Mesodermal cell (in vitro differentiated cells): ENCODE results near the gene SALL1.

ENCODE experiments used
- H3K27ac ChIP-seq: 2 replicates; pipeline ENCODE4 v1.7.0; 2013; ENCODE audit warnings: mild to moderate bottlenecking, low read depth, low read length, moderate library complexity; ENCODE audit not compliant: severe bottlenecking
- H3K36me3 ChIP-seq: 2 replicates; pipeline ENCODE4 v1.7.1; 2013; ENCODE audit warnings: mild to moderate bottlenecking, low read length, moderate library complexity; ENCODE audit not compliant: control insufficient read depth, insufficient read depth
- H3K4me1 ChIP-seq: one replicate; pipeline ENCODE4 v1.7.1; 2013; ENCODE audit warnings: mild to moderate bottlenecking, low read length; ENCODE audit not compliant: insufficient read depth, control insufficient read depth, poor library complexity, severe bottlenecking
- H3K4me3 ChIP-seq: 2 replicates; pipeline ENCODE4 v1.7.0; 2013; ENCODE audit warnings: low read length, control low read depth, mild to moderate bottlenecking; ENCODE audit not compliant: insufficient read depth, poor library complexity, severe bottlenecking; ENCODE audit errors: extremely low read depth
- H3K9me3 ChIP-seq: 2 replicates; pipeline ENCODE4 v1.7.1; 2013; ENCODE audit warnings: mild to moderate bottlenecking, low read length, moderate library complexity; ENCODE audit not compliant: control insufficient read depth
- WGBS, 2 experiments: methylation state at CpG; one replicate each; pipeline ENCODE4 v1.1.5; 2013; ENCODE audit warnings: missing lambda C conversion rate in 2 of 2; ENCODE audit not compliant: insufficient coverage in 2 of 2; 5-methylcytosine and 5-hydroxymethylcytosine counted together

Gene SALL1

DNA sequence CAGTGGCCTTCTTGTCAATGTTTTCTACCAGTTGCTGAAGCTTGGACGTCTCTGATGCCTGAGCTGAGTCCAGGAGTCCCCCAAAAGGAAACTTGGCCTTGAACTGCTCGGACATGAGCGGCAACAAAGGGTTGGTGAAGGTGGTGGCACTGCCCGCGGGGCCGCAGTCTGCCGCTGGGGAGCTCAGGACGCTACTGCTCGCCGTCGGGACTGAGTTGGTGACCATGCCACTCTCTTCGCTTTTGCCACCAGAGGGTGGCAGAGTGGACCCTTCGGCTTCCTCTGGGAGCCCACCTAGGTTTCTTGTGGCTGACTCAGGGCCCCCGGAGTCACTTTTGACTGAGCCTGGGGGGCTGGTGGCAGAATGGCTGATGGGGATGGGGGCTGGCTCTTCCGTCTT is 11.0 kb downstream of the SALL1 start:
- WGBS, 2 experiments = 95 to 96% methylated on average over 15 of the region's 15 CpGs
- Histone ChIP-seq H3K9me3 (no peaks in the 10 kb centered on the region), H3K36me3 (peaks cover 82% of the 10 kb centered on the region), H3K27ac (no peak overlapping the region), H3K4me3 (no peak overlapping the region), H3K4me1 (peaks cover 9% of the 10 kb centered on the region)

DNA sequence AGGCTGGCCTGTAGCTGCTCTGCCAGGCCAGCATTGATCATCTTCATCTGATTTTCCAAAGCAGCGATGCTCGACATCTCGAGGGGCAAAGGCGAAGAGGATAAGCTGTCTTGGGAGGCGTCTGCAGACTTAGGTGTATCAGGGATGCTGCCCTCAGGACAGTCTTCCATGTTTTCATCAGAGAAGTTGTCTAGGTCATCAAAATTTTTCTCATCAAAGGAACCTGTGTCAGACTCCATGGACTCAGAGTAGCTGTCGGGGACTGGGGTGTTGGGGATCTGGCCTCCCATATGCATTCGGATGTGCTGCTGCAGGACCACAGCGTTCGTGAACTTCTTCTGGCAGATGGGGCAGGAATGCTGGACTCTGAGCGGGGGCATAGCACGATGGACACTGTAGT is 11.5 kb downstream of the SALL1 start:
- Histone ChIP-seq H3K4me3 (no peak overlapping the region), H3K27ac (no peak overlapping the region), H3K9me3 (no peaks in the 10 kb centered on the region), H3K36me3 (peaks cover 88% of the 10 kb centered on the region), H3K4me1 (peaks cover 7% of the 10 kb centered on the region)
- 88% methylated on average over 11 of the region's 11 CpGs for WGBS, 2 experiments

DNA sequence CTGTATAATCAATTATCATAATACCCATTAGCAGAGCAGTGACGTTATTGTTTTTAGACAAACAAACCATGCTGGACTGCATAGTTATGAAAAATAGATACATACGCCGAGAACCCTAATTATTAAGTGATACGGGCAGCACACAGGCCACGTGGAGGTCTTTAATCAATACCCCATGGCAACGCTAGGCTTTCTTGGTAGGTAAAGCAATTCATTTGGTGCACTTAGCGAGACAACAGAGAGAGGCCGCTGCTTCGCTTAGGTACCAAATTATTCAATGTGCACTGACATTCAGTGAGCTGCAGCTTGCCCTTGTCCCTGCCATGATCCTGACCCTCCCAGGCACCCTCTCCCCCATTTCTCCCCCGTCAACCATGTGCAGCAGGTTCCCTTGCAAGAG is 12.9 kb downstream of the SALL1 start:
- Histone ChIP-seq H3K36me3 (peaks cover 87% of the 10 kb centered on the region), H3K4me3 (no peak overlapping the region), H3K4me1 (peaks cover 15% of the 10 kb centered on the region), H3K27ac (no peak overlapping the region), H3K9me3 (no peaks in the 10 kb centered on the region)
- WGBS, 2 experiments = 96 to 99% methylated on average over 9 to 10 of the region's 10 CpGs

DNA sequence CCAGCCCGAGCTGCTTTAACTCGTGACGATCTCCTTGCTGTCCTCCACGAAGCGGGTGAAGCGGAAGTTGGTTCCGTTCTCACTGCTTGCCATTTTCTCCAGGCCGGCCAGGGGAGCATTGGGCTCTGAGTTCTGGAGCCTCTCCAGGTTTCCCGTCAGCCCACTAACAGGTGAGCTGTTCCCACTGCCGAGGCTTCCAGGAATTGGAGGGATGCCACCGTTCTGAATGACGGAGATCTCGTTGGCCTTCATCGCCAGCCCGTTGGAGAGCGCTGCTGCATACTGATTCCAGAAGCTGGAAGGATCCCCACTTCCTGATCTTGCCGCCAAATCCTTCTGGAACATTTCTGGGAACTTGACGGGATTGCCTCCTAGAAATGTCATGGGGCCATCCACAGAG is 14.0 kb downstream of the SALL1 start:
- no peak overlapping the region for H3K4me3 ChIP-seq
- 93 to 94% methylated on average over 18 of the region's 18 CpGs for WGBS, 2 experiments
- peaks cover 21% of the 10 kb centered on the region for H3K4me1 ChIP-seq
- H3K9me3 ChIP-seq = no peaks in the 10 kb centered on the region
- H3K36me3 ChIP-seq = peaks cover 76% of the 10 kb centered on the region
- no peak overlapping the region for H3K27ac ChIP-seq

DNA sequence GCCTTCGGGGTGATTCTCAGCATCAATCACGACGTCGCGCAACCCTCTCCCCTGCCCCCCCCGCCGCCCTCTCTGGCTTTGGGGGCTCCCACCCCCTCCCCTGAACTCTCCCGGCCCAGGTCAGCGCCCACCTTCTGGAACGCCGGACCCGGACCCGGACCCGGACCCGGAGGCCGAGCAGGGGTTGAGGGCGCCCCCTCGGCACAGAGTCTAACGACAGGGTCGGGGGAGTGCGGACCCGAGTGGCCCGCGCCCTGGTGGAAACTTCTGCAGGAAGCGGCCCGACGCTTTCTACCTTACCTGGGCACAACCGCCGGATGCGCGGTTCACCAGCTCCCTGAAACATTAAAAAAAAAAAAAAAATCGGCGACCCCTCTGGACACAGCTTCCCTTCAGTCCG is 16.2 kb downstream of the SALL1 start:
- H3K4me1 ChIP-seq = peaks cover 30% of the 10 kb centered on the region
- no peak overlapping the region for H3K27ac ChIP-seq
- 96 to 100% methylated on average over 1 to 23 of the region's 34 CpGs for WGBS, 2 experiments
- H3K4me3 ChIP-seq = no peak overlapping the region
- peaks cover 54% of the 10 kb centered on the region for H3K36me3 ChIP-seq
- no peaks in the 10 kb centered on the region for H3K9me3 ChIP-seq

DNA sequence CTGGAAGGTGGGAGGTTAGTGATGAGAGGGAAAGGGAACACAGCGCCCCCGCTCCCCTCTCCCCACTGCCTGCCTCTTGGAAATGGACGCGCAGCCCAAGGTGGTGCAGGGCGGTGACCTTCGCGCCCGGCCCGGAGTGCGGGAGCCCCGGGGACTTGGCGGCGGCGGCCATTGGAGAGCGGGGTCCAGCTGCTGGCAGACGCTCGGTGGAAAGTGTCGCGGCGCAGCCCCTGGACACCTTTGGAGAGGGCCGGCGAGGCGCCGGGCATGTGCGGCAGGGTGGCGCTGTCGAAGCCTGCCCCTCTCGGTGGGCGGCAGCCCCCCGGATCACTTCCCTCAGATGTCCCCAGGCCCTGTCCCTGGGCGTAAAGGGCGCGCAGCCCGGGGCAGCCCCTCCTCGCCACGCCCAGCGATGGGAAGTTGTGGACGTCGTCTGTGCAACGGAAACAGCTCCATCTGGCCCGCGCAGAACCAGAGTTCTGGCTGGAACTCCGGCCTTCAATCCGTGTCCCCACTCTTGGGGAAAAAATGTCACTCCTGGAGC is 16.7 kb downstream of the SALL1 start:
- Histone ChIP-seq H3K36me3 (peaks cover 48% of the 10 kb centered on the region), H3K27ac (no peak overlapping the region), H3K4me3 (no peak overlapping the region), H3K9me3 (no peaks in the 10 kb centered on the region), H3K4me1 (peaks cover 30% of the 10 kb centered on the region)
- 86 to 93% methylated on average over 34 to 40 of the region's 44 CpGs for WGBS, 2 experiments

DNA sequence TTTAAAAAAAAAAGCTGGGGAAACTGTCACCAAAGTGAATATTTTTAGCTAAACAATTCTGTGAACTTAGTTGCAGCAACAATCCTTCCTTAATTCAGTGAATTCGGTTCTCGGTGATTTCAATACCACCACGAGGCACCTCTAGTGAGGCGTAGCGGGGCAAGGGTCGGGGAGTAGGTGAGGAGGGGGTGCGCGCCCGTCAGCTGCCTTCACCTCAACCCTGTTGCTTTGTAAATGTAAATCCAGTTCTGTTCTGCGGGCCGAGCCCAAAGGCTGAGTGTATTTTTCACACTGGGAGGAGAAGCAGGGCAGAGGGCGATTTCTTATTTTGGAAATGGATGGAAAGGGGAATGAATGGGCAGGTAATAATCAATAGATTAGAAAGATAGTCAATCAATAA is 17.4 kb downstream of the SALL1 start:
- H3K9me3 ChIP-seq = no peaks in the 10 kb centered on the region
- WGBS, 2 experiments = 33% methylated on average over 7 to 10 of the region's 12 CpGs
- peaks cover 36% of the 10 kb centered on the region for H3K4me1 ChIP-seq
- H3K4me3 ChIP-seq = peak overlapping the region; percentile 11
- peaks cover 42% of the 10 kb centered on the region for H3K36me3 ChIP-seq
- H3K27ac ChIP-seq = peak overlapping the region; percentile 75

DNA sequence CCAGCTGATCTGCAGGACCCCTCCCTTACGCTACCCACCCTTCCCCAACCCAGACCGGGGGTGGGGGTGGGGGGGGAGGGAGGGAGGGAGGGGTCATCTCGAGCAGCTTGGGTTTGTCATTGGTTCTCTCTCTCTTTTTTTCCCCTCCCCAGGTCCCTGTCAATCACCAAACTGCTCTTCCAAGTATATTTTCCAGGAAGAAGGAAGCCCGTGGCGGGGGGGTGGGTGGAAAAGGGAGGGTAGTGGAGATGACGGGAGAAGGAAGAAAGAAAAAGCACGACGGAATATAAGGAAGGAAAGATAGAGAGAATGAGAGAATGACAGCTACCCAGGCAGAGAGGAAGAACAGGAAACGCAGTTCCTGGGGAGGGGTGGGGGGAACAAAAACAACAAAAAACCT is 17.9 kb downstream of the SALL1 start:
- 7% methylated on average over 3 of the region's 9 CpGs; no CpG with 5 or more reads in 1 of the 2 experiments for WGBS, 2 experiments
- Histone ChIP-seq H3K4me3 (peak overlapping the region; percentile 11), H3K36me3 (peaks cover 37% of the 10 kb centered on the region), H3K4me1 (peaks cover 37% of the 10 kb centered on the region), H3K27ac (peak overlapping the region; percentile 91), H3K9me3 (no peaks in the 10 kb centered on the region)

DNA sequence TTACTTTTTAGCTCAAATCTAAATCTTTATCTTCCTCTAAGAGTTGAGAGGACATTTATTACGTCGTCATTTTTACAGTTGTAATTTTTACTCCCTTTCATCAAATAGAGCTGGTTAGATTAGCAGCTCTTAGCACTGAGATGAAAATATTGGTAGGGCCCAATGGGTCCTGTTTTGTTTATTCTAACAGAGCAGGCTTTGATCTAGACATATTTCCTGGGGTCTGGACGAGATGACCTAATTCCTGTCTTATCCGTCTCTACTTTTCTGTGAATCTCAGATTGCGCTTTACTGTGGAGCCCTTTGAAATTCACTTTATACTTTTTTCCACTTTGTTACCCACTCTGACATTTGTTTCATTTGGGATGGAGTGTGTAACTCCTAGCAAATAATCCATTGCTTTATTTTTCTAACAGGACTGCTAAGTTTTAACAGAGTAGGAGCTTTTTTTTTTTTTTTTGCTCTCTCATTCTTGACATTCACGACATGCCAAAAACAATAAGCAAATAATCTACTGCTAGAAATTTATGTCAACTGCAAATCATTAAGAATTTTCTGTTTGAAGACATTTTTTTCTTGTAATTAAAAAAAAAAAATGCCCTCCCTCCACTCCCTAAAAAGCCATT is 18.5 kb downstream of the SALL1 start:
- WGBS, 2 experiments = 63% methylated on average over 3 of the region's 6 CpGs; no CpG with 5 or more reads in 1 of the 2 experiments
- Histone ChIP-seq H3K4me3 (no peak overlapping the region), H3K9me3 (no peaks in the 10 kb centered on the region), H3K36me3 (peaks cover 31% of the 10 kb centered on the region), H3K27ac (peak overlapping the region; percentile 91), H3K4me1 (peaks cover 37% of the 10 kb centered on the region)

DNA sequence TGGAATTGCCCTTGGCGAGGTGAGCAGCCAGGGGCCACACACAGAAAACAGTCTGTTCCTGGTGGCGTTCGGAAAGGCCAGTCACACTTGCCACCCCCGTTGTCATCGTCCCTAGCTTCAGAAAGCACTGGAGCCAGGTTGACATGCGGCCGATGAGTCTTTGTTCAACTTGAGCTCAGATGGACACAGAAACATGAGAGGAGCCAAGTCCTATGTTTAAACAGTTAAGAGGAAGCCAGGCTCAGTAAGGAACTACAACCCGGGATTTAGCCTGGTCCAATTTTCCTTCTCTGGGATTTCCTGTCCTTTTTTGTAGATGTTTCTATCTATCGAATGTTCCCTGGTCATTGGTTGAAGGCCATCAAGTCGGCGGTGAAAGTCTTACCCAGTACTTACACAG is 19.5 kb downstream of the SALL1 start:
- Histone ChIP-seq H3K4me1 (peaks cover 34% of the 10 kb centered on the region), H3K9me3 (no peaks in the 10 kb centered on the region), H3K27ac (peak overlapping the region; percentile 91), H3K36me3 (peaks cover 21% of the 10 kb centered on the region), H3K4me3 (no peak overlapping the region)
- 91 to 97% methylated on average over 11 of the region's 11 CpGs for WGBS, 2 experiments

DNA sequence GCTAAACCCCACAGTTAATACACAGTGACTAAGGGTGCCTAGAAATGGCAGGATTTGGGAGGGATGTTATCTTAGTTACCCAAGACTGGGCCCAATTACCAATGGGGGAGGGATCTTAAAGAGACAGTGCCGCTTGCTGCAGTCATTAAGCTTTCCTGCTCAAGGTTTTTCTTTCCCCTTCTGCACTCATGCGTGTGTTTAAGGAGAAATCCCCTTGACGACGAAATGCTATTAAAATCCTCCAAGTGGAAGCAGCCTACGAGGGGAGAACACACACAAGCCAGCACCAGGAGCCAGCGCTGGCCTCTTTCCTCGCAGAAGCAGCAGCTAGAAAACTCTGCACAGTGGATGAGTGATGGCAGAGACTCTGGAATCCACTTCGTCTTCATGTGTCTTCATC is 22.0 kb downstream of the SALL1 start:
- peaks cover 31% of the 10 kb centered on the region for H3K4me1 ChIP-seq
- no peak overlapping the region for H3K4me3 ChIP-seq
- no peaks in the 10 kb centered on the region for H3K36me3 ChIP-seq
- peak overlapping the region; percentile 25 for H3K27ac ChIP-seq
- H3K9me3 ChIP-seq = no peaks in the 10 kb centered on the region
- 57 to 82% methylated on average over 6 to 8 of the region's 8 CpGs for WGBS, 2 experiments
